Cardiac muscle cell (in vitro differentiated cells and primary cell): ENCODE data around the gene DNAAF1. TPM values are rescaled to one million over a fixed set of nuclear protein-coding genes. Genes with fewer than 3 reads are reported as not detected.

Experiments
- DNase-seq, 2 donors: peaks; one replicate each; pipeline versions ENCODE4 v3.0.0 to v3.0.0-alpha.2; 2010 to 2017; ENCODE audit warnings: low read depth in 1 of 2, low spot score in 1 of 2
- H3K27ac ChIP-seq: fragments of 200-600 bp; sonication (generic); 2 replicates; pipeline ENCODE4 v1.5.1; 2016
- H3K27me3 ChIP-seq: fragments of 200-600 bp; sonication (generic); 2 replicates; pipeline ENCODE4 v1.6.0; 2016; ENCODE audit warnings: control low read depth
- H3K36me3 ChIP-seq: fragments of 200-600 bp; sonication (generic); 2 replicates; pipeline ENCODE4 v1.5.1; 2016; ENCODE audit warnings: control low read depth
- H3K4me1 ChIP-seq: fragments of 200-600 bp; sonication (generic); 2 replicates; pipeline ENCODE4 v1.8.1; 2017; ENCODE audit warnings: low read depth, mild to moderate bottlenecking, mixed run types
- H3K4me3 ChIP-seq: fragments of 200-600 bp; sonication (generic); 2 replicates; pipeline ENCODE4 v1.5.1; 2016; ENCODE audit warnings: mild to moderate bottlenecking
- H3K9me3 ChIP-seq: fragments of 200-600 bp; sonication (generic); 2 replicates; pipeline ENCODE4 v1.5.1; 2017; ENCODE audit warnings: low read depth, mild to moderate bottlenecking, control low read depth
- CTCF ChIP-seq: IDR thresholded peaks from 2 replicates; pipeline ENCODE4 v1.5.1; 2012; ENCODE audit warnings: low read depth, mild to moderate bottlenecking, low read length
- polyA plus RNA-seq: library from polyadenylated mRNA; unstranded; fragments of >200 nt; fragmentation: Nextera tagmentation; extraction: Ambion mirVana; gene quantifications from 2 replicates; pipeline ENCODE4 v1.2.1, GENCODE V29; 2016
- total RNA-seq: library from RNA; depleted of rRNA; stranded (reverse); fragments of >200 nt; gene quantifications from 2 replicates; pipeline ENCODE4 v1.2.3, GENCODE V29; 2016

The DNAAF1 gene
- total and polyA plus RNA-seq, 2 experiments from 2014 or later, result 0.51 to 0.82 TPM

DNA sequence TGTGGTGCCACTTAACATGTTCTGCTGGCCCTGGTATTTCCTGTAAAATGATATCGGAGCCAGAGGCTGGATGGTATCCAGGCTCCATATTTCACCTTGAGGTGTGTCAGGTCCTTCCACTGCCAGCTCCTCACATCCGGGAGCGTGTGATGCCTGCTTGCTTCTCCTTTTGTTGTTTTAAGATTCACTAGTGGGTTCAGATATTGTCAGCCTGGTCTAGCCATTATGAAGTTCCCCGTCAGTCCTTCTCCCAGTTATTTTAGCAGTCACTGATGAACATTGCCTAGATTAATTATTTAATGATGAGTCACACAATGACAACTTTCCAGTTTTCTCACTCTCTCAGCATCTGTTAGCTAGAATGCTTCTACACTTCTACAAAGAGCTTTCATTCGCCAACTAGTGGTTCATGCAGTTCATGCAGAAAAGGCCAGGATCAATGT, 11.3 kb downstream of the DNAAF1 start:
- Histone ChIP-seq H3K9me3 (no peaks in the 10 kb centered on the region), H3K27me3 (no peaks in the 10 kb centered on the region), H3K4me1 (no peaks in the 10 kb centered on the region), H3K27ac (no peak overlapping the region), H3K36me3 (no peaks in the 10 kb centered on the region), H3K4me3 (no peak overlapping the region)
- peak; percentile 9 for TF ChIP-seq CTCF
- no peak for DNase-seq

GRCh38 chr16:84159007-84159406, 13.9 kb downstream of the DNAAF1 start:
- Histone ChIP-seq H3K27ac (no peak overlapping the region), H3K27me3 (peaks cover under 1% of the 10 kb centered on the region), H3K4me1 (no peaks in the 10 kb centered on the region), H3K9me3 (no peaks in the 10 kb centered on the region), H3K36me3 (no peaks in the 10 kb centered on the region), H3K4me3 (no peak overlapping the region)
- no peak for TF ChIP-seq CTCF
- DNase-seq, result no peak

- no peaks in the 10 kb centered on the region for H3K9me3 ChIP-seq
- no peaks in the 10 kb centered on the region for H3K4me1 ChIP-seq
- no peak for DNase-seq
- no peaks in the 10 kb centered on the region for H3K36me3 ChIP-seq
- no peak overlapping the region for H3K4me3 ChIP-seq
- H3K27me3 ChIP-seq, result peaks cover 4% of the 10 kb centered on the region
- no peak overlapping the region for H3K27ac ChIP-seq
- no peak for TF ChIP-seq CTCF
Measured at GRCh38 chr16:84159800-84160199, 14.7 kb downstream of the DNAAF1 start.

DNA sequence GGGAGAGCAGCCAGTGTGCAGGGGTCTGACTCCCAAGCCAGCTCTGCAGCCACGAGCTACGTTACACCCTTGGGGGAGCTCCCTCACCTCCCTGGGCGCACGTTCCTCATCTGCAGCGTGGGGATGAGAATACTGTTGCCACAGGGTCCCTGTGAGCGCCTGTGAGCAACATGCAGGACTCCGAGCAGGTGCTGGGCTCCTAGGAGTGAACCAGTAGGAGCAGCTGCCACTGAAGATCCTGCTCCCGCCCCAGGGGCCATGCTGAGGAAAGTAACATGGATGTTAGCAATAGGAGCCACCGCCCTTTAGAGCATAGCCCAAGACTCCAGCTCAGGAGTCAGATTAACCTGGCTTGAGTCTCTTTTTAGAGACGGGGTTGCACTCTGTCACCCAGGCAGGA, 15.9 kb downstream of the DNAAF1 start:
- Histone ChIP-seq H3K4me1 (no peaks in the 10 kb centered on the region), H3K9me3 (no peaks in the 10 kb centered on the region), H3K27ac (no peak overlapping the region), H3K4me3 (no peak overlapping the region), H3K36me3 (no peaks in the 10 kb centered on the region), H3K27me3 (peaks cover 4% of the 10 kb centered on the region)
- DNase-seq, result no peak
- no peak for TF ChIP-seq CTCF

GRCh38 chr16:84161801-84162200, 16.7 kb downstream of the DNAAF1 start:
- Histone ChIP-seq H3K27me3 (peaks cover 4% of the 10 kb centered on the region), H3K4me1 (no peaks in the 10 kb centered on the region), H3K4me3 (no peak overlapping the region), H3K9me3 (no peaks in the 10 kb centered on the region), H3K27ac (no peak overlapping the region), H3K36me3 (no peaks in the 10 kb centered on the region)
- no peak for TF ChIP-seq CTCF
- no peak for DNase-seq

DNA sequence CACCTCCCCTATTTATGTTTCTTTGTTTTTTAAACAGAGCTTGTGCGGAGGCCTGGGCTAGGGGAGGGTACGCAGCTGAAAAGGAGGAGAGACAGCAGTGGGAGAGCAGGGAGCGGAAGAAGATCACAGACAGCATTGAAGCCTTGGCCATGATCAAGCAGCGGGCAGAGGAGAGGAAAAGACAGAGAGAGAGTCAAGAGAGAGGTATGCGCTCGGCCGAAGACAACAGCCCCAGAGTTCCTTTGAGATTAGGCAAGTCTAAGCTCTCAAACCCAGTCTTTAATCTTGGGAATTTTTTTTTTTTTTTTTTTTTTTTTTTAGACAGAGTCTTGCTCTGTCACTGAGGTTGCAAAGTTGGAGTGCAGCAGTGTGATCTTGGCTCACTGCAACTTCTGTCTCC, 20.6 kb downstream of the DNAAF1 start:
- TF ChIP-seq CTCF, result no peak
- H3K9me3 ChIP-seq, result no peaks in the 10 kb centered on the region
- H3K36me3 ChIP-seq, result no peaks in the 10 kb centered on the region
- no peak for DNase-seq
- H3K27ac ChIP-seq, result no peak overlapping the region
- peaks cover 4% of the 10 kb centered on the region for H3K27me3 ChIP-seq
- no peaks in the 10 kb centered on the region for H3K4me1 ChIP-seq
- no peak overlapping the region for H3K4me3 ChIP-seq
